HFFc6 (cell line): Measurements from ENCODE around the gene IKZF3. TPM values are rescaled to one million over a fixed set of nuclear protein-coding genes. Genes with fewer than 3 reads are reported as not detected.
A peak's percentile ranks its signal among the peaks of the same experiment; 100 is the strongest.

Experiments
- DNase-seq: peaks from one replicate; pipeline ENCODE4 v3.0.0-alpha.2; 2018
- H3K27ac Mint-ChIP-seq: 2 replicates; pipeline ENCODE4 v1.8.0; 2020; ENCODE audit warnings: mild to moderate bottlenecking, mixed read lengths
- H3K27me3 Mint-ChIP-seq: 2 replicates; pipeline ENCODE4 v1.8.0; 2021; ENCODE audit warnings: mild to moderate bottlenecking, moderate library complexity, mixed read lengths; ENCODE audit not compliant: insufficient read depth
- H3K36me3 Mint-ChIP-seq: 2 replicates; pipeline ENCODE4 v1.8.0; 2021; ENCODE audit warnings: low read depth, mixed read lengths
- H3K4me1 Mint-ChIP-seq: 2 replicates; pipeline ENCODE4 v1.8.0; 2020; ENCODE audit warnings: low read depth, mixed read lengths
- H3K4me3 Mint-ChIP-seq: 2 replicates; pipeline ENCODE4 v1.8.0; 2020; ENCODE audit warnings: mild to moderate bottlenecking, moderate library complexity, mixed read lengths
- H3K9me3 Mint-ChIP-seq: 2 replicates; pipeline ENCODE4 v1.8.0; 2020; ENCODE audit warnings: mild to moderate bottlenecking, mixed read lengths
- total RNA-seq, 6 experiments: library from RNA; stranded (reverse); fragmentation: NEBNext Ultra II Directional; extraction: Animal tissue kit (Norgen Biotek cat#: 25700); gene quantifications; 2 replicates in 1 of 6; 3 replicates in 5 of 6; pipeline ENCODE4 v1.2.3, GENCODE V29; 2021
- TF ChIP-seq, protein P1 (sequence below): fragments of 200-600 bp; sonication (generic); IDR thresholded peaks from 2 replicates; pipeline ENCODE4 v1.5.0; 2021; ENCODE audit warnings: antibody characterized with exemption, mild to moderate bottlenecking

The IKZF3 gene
- total RNA-seq, 6 experiments from 2014 or later = not detected

DNA sequence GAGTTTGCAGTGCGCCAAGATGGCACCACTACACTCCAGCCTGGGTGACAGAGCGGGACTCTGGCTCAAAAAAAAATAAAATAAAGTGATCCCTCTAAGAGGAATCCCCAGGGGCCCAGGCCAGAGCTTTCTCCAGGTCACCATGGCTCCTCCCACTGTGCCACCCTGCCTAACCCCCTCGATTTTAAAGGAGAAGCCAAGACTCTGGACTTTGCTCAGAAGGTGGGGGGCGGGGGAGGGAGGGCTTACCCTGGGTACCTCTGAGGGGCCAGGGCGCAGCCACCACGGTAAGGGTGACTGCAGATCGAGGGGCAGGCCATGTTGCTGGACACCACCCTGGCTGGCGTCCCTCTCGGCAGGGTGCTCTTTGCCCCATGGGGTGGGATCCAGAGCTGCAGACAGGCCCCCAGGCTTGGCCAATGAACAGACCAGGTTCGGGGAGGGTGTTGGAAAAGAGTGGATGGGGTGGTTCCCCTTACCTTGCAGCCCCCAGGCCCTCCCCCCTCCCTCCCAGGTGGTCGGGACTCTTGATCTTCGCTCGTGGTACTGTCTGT, 126.8 kb downstream of the IKZF3 start:
- peaks cover 4% of the 10 kb centered on the region for H3K27me3 Mint-ChIP-seq

DNA sequence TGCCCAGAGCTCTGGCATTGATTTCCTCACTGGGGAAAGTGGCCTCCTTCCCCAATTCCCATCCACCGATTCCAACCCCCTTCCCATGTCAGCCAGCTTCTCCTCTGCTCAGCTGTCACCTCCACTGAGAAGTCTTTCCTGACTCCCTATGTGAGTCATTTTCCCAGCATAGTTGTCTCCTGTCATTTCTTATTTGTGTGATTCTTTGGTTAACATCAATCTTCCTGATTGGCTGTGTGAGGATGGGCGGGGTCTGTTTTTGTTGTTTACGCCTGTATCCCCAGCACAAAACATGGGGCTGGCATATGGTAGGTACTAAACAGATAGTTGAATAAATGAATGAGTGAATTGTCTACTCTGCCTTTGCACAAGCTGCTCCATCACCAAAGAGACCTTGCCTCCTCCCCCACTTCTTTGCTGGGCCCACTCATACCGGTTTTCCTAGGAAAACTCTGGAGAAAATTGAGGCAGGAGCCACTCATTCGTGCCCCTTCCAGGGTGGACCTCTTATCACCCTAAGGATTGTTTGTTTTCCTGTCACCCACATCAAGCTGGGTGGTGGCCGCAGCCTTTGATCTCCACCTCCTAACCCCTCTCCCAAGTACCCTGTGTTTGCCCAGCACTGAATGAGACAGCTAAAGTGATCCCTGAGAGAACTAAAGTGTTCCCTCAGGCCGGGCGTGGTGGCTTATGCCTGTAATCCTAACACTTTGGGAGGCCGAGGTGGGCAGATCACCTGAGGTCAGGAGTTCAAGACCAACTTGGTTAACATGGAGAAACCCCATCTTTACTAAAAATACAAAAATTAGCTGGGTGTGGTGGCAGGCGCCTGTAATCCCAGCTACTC, 127.6 kb downstream of the IKZF3 start:
- no peak overlapping the region for H3K4me3 Mint-ChIP-seq
- peak; percentile 17 for DNase-seq
- H3K9me3 Mint-ChIP-seq = no peaks in the 10 kb centered on the region
- H3K27ac Mint-ChIP-seq = no peak overlapping the region
- no peaks in the 10 kb centered on the region for H3K36me3 Mint-ChIP-seq
- TF ChIP-seq, protein P1, sequence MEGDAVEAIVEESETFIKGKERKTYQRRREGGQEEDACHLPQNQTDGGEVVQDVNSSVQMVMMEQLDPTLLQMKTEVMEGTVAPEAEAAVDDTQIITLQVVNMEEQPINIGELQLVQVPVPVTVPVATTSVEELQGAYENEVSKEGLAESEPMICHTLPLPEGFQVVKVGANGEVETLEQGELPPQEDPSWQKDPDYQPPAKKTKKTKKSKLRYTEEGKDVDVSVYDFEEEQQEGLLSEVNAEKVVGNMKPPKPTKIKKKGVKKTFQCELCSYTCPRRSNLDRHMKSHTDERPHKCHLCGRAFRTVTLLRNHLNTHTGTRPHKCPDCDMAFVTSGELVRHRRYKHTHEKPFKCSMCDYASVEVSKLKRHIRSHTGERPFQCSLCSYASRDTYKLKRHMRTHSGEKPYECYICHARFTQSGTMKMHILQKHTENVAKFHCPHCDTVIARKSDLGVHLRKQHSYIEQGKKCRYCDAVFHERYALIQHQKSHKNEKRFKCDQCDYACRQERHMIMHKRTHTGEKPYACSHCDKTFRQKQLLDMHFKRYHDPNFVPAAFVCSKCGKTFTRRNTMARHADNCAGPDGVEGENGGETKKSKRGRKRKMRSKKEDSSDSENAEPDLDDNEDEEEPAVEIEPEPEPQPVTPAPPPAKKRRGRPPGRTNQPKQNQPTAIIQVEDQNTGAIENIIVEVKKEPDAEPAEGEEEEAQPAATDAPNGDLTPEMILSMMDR = no peak
- H3K4me1 Mint-ChIP-seq = peaks cover 37% of the 10 kb centered on the region
- peaks cover 7% of the 10 kb centered on the region for H3K27me3 Mint-ChIP-seq

More for the DNA sequence above, 126.8 kb downstream of the IKZF3 start:
- Mint-ChIP-seq H3K27ac (no peak overlapping the region), H3K9me3 (no peaks in the 10 kb centered on the region), H3K4me3 (no peak overlapping the region), H3K36me3 (no peaks in the 10 kb centered on the region), H3K4me1 (peaks cover 37% of the 10 kb centered on the region)
- no peak for DNase-seq
- TF ChIP-seq, protein P1 = no peak

GRCh38 chr17:39735882-39736281, 128.2 kb downstream of the IKZF3 start:
- no peak for DNase-seq
- TF ChIP-seq, protein P1 = no peak
- H3K27ac Mint-ChIP-seq = no peak overlapping the region
- peaks cover 30% of the 10 kb centered on the region for H3K4me1 Mint-ChIP-seq
- H3K36me3 Mint-ChIP-seq = no peaks in the 10 kb centered on the region
- H3K4me3 Mint-ChIP-seq = no peak overlapping the region
- H3K27me3 Mint-ChIP-seq = peaks cover 7% of the 10 kb centered on the region
- H3K9me3 Mint-ChIP-seq = no peaks in the 10 kb centered on the region

- TF ChIP-seq, protein P1 = no peak
- H3K4me1 Mint-ChIP-seq = peaks cover 16% of the 10 kb centered on the region
- DNase-seq = no peak
- no peak overlapping the region for H3K27ac Mint-ChIP-seq
- peaks cover 6% of the 10 kb centered on the region for H3K27me3 Mint-ChIP-seq
- peaks cover 6% of the 10 kb centered on the region; the same call in 1 of the 2 replicates for H3K36me3 Mint-ChIP-seq
- H3K4me3 Mint-ChIP-seq = no peak overlapping the region
- no peaks in the 10 kb centered on the region for H3K9me3 Mint-ChIP-seq
These were observed 131.5 kb downstream of the IKZF3 start for GRCh38 chr17:39732586-39732985.

- Mint-ChIP-seq H3K27ac (peak within 1 kb of the TSS; percentile 87), H3K4me3 (peak within 1 kb of the TSS; percentile 93)
These were observed 133.8 kb downstream of the IKZF3 start, which contains the start of gene MIEN1 for GRCh38 chr17:39730095-39730921. Gene MIEN1 (minus strand): TSS chr17:39730532. CDS start chr17:39730495, 37 bp downstream.

More at GRCh38 chr17:39730095-39730921, 133.8 kb downstream of the IKZF3 start, which contains the start of gene MIEN1:
- Mint-ChIP-seq H3K9me3 (no peaks in the 10 kb centered on the region), H3K4me1 (peaks cover 9% of the 10 kb centered on the region), H3K27me3 (peaks cover 6% of the 10 kb centered on the region), H3K36me3 (peaks cover 16% of the 10 kb centered on the region; the same call in 1 of the 2 replicates)
- TF ChIP-seq, protein P1 = peak; percentile 95
- peak; percentile 66 for DNase-seq
